Activated T-cell treated with anti-CD3 and anti-CD28 coated beads, Interleukin-2, amount 50 U/mL, for 24 hours (primary cell): ENCODE data around the gene TRAPPC3L.

Source experiments
- DNase-seq: peaks from one replicate; pipeline ENCODE4 v3.0.0-alpha.2; 2020
- H3K27ac Mint-ChIP-seq: 2 replicates; pipeline ENCODE4 v1.8.0; 2020; ENCODE audit warnings: mild to moderate bottlenecking, mixed read lengths
- H3K27me3 Mint-ChIP-seq: 2 replicates; pipeline ENCODE4 v1.8.0; 2020; ENCODE audit warnings: mixed read lengths
- H3K36me3 Mint-ChIP-seq: 2 replicates; pipeline ENCODE4 v1.8.0; 2020; ENCODE audit warnings: low read depth, mixed read lengths
- H3K4me1 Mint-ChIP-seq: 2 replicates; pipeline ENCODE4 v1.8.0; 2020; ENCODE audit warnings: low read depth, mixed read lengths
- H3K4me3 Mint-ChIP-seq: 2 replicates; pipeline ENCODE4 v1.8.0; 2020; ENCODE audit warnings: mild to moderate bottlenecking, moderate library complexity, mixed read lengths
- H3K9me3 Mint-ChIP-seq: 2 replicates; pipeline ENCODE4 v1.8.0; 2020; ENCODE audit warnings: mixed read lengths

Gene TRAPPC3L

DNA sequence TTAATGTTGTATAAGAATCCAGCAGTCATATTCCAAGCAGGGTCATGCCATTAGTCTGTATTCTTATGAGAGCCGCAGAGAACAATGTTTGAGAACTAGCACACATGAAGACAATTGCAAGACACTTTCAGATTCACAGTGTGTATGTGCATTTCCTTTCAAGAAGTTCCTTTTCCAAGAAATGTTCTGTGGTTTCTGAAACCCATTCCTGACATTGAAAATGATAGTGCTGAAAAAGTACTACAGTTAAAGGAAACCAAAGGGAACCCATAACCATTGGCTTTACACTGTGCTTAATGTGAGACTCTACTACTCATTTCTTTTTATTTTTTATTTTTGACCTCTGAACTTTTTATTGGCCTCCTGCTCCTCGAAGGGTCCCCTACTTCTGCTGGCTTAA lies 88.6 kb downstream of the TRAPPC3L start:
- no peak overlapping the region for H3K4me3 Mint-ChIP-seq
- peaks cover 15% of the 10 kb centered on the region for H3K27me3 Mint-ChIP-seq
- no peak for DNase-seq
- no peaks in the 10 kb centered on the region for H3K36me3 Mint-ChIP-seq
- no peaks in the 10 kb centered on the region for H3K9me3 Mint-ChIP-seq
- H3K27ac Mint-ChIP-seq, result no peak overlapping the region
- peaks cover 13% of the 10 kb centered on the region for H3K4me1 Mint-ChIP-seq

DNA sequence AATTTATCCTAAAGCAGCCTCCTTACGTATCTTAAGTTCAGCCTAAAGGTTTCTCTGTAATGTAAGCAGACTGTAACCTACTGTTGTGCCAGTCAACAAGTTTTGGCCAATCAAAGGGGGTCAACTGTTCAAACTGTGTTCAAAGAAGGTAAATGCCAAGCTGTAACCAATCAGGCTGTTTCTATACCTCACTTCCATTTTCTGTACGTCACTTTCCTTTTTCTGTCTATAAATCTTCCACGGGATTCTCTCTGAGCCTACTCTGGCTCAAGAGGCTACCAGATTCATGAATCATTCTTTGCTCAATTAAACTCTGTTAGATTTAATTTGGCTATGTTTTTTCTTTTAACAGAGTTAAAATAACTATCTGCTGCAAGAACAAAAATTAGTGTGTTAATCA lies 89.4 kb downstream of the TRAPPC3L start:
- Mint-ChIP-seq H3K4me1 (peaks cover 10% of the 10 kb centered on the region), H3K27ac (no peak overlapping the region), H3K9me3 (no peaks in the 10 kb centered on the region), H3K4me3 (no peak overlapping the region), H3K27me3 (peaks cover 8% of the 10 kb centered on the region), H3K36me3 (no peaks in the 10 kb centered on the region)
- DNase-seq, result no peak

DNA sequence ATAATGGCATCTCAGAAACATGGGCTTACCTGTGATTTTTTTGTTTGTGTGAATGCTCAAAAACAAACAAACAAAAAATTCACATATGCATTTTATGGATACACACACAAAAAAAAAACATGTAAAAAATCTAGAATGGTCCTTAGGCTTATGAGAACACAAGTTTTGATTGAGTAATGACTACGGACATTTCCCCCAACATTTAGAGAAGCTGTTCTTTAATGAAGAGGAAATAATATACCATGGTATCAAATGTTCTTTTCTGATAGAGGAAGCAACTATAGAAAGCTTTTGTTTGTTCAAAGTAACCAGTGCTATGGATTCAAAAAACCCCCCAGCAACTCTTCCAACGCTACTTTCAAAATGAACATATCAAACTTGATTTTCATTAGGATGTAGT lies 93.0 kb downstream of the TRAPPC3L start:
- peaks cover 16% of the 10 kb centered on the region for H3K4me1 Mint-ChIP-seq
- no peak for DNase-seq
- peaks cover 5% of the 10 kb centered on the region for H3K27me3 Mint-ChIP-seq
- no peak overlapping the region for H3K4me3 Mint-ChIP-seq
- no peak overlapping the region for H3K27ac Mint-ChIP-seq
- H3K9me3 Mint-ChIP-seq, result no peaks in the 10 kb centered on the region
- no peaks in the 10 kb centered on the region for H3K36me3 Mint-ChIP-seq

DNA sequence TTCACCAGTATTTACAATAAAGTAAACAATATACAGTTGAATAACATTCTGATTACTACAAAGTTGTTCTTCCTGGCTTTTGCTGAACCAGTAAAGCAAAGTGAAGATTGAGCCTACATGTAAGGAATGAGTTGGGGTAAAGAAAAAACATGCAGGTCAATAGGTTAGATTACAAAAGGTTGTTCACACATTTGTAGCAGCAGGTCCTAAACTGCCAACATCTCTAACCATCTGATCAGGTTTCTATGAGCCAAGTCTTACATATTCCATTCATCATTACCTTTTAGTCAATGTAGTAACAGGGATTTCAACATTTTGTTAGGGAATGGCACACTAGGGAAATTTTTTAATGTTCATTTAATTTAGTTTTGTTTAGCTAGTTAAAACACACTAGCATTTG lies 93.6 kb downstream of the TRAPPC3L start:
- Mint-ChIP-seq H3K36me3 (no peaks in the 10 kb centered on the region), H3K4me3 (no peak overlapping the region), H3K9me3 (no peaks in the 10 kb centered on the region), H3K4me1 (peaks cover 17% of the 10 kb centered on the region), H3K27me3 (peaks cover 5% of the 10 kb centered on the region), H3K27ac (no peak overlapping the region)
- no peak for DNase-seq

DNA sequence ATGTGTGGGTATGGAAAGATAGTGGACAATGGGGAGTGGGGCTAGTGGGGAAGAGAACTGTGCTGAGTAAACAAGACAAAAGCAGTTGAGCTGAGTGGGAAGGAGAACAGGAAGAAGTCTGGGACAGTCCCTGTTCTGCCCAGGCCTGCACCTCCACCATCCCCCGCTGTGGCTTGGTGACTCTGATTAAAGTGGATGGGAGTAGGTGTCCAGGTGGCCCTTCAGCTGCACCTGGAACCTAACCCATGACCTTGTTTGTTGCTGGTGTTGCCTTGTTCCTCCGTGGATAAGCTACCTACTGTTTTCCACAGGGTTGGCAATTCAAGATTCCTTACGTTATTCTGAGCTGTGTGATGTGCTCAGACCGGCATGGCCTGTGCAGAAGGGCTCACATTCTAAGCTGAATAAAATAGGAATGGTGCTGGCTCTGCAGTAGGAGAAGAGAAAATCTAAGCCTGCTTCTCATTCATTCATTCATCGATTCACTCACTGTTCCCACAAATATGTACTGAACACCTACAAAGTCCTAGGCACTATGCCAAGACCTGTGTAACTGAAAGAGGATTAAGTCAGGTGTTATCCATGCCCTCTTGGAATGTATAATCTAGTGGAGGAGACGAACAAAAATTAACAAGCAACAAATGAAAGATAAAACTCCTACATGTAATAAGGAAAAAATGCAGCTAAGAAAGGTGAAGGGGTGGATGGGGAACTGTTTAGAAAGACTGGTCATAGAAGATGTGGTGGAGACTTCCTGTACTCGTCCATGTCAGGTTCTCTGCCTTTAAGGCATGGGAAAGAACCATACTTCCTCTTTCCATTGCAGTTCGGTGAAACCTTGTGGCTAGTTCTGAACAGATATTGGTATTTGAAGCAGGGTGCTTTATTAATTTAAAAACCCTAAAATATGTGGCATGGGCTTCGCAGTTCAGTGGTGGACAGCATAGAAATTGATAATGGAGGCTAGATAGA lies 94.4 kb downstream of the TRAPPC3L start:
- Mint-ChIP-seq H3K27ac (no peak overlapping the region), H3K4me1 (peaks cover 14% of the 10 kb centered on the region), H3K4me3 (no peak overlapping the region), H3K27me3 (peaks cover 5% of the 10 kb centered on the region), H3K9me3 (no peaks in the 10 kb centered on the region), H3K36me3 (no peaks in the 10 kb centered on the region)
- DNase-seq, result no peak

DNA sequence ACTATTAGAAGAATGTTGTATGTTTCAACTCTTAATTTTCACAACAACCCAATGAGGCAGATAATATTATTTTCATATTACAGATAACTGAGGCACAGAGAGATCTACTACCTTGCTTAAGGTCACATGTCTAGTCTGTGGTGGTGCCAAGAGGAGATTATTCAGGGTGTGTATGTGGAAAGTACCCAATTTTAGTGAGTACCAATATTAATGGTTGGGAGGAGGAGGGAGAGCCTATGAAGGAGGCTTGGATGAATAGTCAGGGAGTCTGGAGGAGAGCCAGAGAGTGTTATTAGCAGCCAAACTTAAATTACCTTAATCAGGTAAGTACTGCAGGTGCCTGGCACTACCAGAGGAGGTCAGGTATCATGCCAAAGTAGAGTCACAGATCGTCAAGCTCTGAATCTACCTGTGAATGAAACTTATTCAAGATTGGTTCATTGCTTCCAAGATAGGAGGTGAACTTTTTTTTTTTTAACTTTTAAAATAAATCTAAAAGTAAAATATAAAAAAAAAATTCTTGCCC lies 95.2 kb downstream of the TRAPPC3L start:
- no peak for DNase-seq
- Mint-ChIP-seq H3K36me3 (no peaks in the 10 kb centered on the region), H3K9me3 (no peaks in the 10 kb centered on the region), H3K4me3 (no peak overlapping the region), H3K4me1 (peaks cover 15% of the 10 kb centered on the region), H3K27ac (no peak overlapping the region), H3K27me3 (peaks cover 5% of the 10 kb centered on the region)

DNA sequence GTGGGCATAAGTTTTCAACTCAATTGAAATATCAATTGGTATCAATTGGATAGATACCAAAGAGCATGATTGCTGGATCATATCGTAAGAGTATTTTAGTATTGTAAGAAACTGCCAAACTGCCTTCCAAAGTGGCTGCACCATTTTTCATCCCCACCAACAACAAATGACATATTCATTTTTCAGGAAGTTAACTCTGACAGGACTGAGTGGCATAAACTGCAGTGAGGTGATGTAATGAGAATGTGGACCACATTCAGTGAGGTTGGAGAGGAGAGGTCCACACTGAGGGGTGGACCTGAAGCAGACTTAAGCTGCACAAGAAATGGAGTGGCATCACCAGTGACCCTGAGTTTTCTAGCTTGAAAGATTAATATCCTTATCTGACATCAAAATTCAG lies 95.9 kb downstream of the TRAPPC3L start:
- Mint-ChIP-seq H3K27ac (no peak overlapping the region), H3K36me3 (no peaks in the 10 kb centered on the region), H3K9me3 (no peaks in the 10 kb centered on the region), H3K27me3 (peaks cover 5% of the 10 kb centered on the region), H3K4me3 (no peak overlapping the region), H3K4me1 (peaks cover 20% of the 10 kb centered on the region)
- DNase-seq, result no peak

DNA sequence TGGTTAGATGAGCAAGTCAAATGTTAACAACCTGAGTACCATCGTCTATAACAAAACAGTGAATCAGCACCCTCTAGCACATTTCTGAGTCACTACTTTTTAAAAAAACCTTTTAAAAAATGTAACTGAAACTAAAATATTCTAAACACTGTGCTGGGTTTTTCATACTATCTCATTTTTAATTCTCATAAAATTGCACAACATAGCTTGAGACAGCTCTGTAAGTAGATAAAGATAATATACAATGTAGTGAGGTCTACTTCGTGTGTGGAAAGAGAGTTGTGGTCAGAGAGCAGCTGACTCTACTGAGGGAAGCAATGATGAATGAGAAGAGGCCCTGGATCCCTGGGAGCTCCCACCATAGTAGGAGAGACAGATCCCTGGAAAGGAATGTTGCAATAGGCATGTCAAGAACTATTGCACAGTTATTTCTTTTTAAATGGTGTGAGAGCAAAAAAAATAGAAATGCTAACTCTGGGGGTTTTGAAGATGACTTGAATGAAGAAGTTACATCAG lies 97.9 kb downstream of the TRAPPC3L start:
- no peaks in the 10 kb centered on the region for H3K36me3 Mint-ChIP-seq
- H3K4me3 Mint-ChIP-seq, result no peak overlapping the region

DNA sequence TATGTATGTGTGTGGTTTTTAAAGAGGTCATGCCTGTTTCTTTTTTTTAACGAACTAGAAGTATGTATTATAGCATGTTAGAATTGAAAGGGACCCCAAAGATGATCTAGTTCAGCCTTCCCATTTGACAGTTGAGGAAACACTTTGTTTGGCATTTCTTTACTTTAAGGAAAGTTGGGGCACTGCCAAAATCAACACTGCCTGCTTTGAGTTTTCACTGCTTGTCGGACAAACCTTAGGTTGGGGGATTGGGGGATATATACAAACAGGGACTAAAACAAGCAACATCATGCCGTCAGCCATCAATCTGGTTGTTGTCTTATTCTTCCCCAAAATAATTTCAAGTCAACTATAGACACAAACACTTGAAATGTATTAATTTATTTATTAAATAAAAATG lies 98.4 kb downstream of the TRAPPC3L start:
- H3K27me3 Mint-ChIP-seq, result peaks cover 10% of the 10 kb centered on the region
- no peak for DNase-seq
- no peak overlapping the region for H3K27ac Mint-ChIP-seq
- no peak overlapping the region for H3K4me3 Mint-ChIP-seq
- no peaks in the 10 kb centered on the region for H3K9me3 Mint-ChIP-seq
- peaks cover 23% of the 10 kb centered on the region for H3K4me1 Mint-ChIP-seq
- H3K36me3 Mint-ChIP-seq, result no peaks in the 10 kb centered on the region

More for the DNA sequence above, 97.9 kb downstream of the TRAPPC3L start:
- H3K27ac Mint-ChIP-seq, result no peak overlapping the region
- no peak for DNase-seq
- peaks cover 23% of the 10 kb centered on the region for H3K4me1 Mint-ChIP-seq
- peaks cover 5% of the 10 kb centered on the region for H3K27me3 Mint-ChIP-seq
- H3K9me3 Mint-ChIP-seq, result no peaks in the 10 kb centered on the region

DNA sequence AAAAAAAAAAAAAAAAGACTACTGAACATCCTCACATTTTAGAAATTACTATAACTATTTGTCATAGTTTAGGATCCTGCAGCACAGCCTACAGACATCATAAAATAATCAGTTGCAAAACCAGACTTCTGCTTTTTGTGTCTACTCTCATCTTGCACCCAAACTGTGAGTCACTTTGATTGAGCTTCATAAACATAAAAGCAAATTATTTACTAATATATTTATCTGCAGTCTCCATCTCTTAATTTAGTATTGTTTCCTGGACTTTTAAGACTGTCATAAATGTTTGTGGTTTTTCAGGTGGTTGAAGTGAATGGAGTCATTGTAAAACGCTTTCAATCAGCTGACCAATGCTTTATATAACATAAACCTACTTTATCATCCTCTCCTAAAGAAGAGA lies 99.1 kb downstream of the TRAPPC3L start:
- Mint-ChIP-seq H3K4me3 (no peak overlapping the region), H3K36me3 (no peaks in the 10 kb centered on the region), H3K4me1 (peaks cover 21% of the 10 kb centered on the region), H3K27me3 (peaks cover 12% of the 10 kb centered on the region), H3K27ac (no peak overlapping the region), H3K9me3 (no peaks in the 10 kb centered on the region)
- DNase-seq, result no peak

DNA sequence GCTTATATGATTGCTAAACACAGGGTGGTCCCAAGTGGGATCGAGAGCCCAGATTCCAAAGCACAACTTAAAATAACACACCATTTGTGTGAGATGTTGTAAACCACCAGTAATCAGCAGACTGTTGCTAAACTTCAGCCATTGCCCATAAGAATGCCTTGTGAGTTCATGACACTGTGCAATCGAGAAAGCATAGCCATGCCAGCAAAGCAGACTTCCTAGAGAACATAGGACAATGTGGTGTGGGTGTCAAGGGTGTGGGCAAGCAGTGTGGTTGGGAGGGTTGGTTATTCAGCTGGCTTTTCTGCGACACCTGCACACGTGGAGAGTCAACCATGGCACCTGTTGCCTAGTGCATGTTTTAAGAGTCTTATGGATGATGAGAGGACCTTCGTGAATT lies 100.4 kb downstream of the TRAPPC3L start:
- H3K4me1 Mint-ChIP-seq, result peaks cover 13% of the 10 kb centered on the region
- H3K36me3 Mint-ChIP-seq, result no peaks in the 10 kb centered on the region
- H3K27ac Mint-ChIP-seq, result no peak overlapping the region
- H3K27me3 Mint-ChIP-seq, result peaks cover 12% of the 10 kb centered on the region
- no peaks in the 10 kb centered on the region for H3K9me3 Mint-ChIP-seq
- H3K4me3 Mint-ChIP-seq, result no peak overlapping the region
- no peak for DNase-seq
